MCF 10A (cell line): ENCODE measurements around the gene GLI2. TPM values are rescaled to one million over a fixed set of nuclear protein-coding genes. Genes with fewer than 3 reads are reported as not detected.
A peak's percentile ranks its signal among the peaks of the same experiment; 100 is the strongest.

ENCODE experiments used
- BruUV-seq: library from RNA; stranded (reverse); fragments of 400-500 nt; replicated peaks from 2 replicates; lab custom pipeline; 2021; lab: Mats Ljungman, UMichigan
- CTCF ChIA-PET: fragments of 300-600 bp; sonication (Branson Sonifier 250); formaldehyde crosslinking; extraction: SDS; loops from one replicate; lab custom pipeline; 2021; ENCODE audit warnings: antibody characterized with exemption, inconsistent platforms; lab: Yijun Ruan, JAX
- POLR2A ChIA-PET: fragments of 300-600, 350-650 bp; sonication (Branson Sonifier 250); formaldehyde crosslinking; extraction: SDS; loops from one replicate; lab custom pipeline; 2020; ENCODE audit warnings: antibody characterized with exemption, inconsistent platforms; lab: Yijun Ruan, JAX
- DNase-seq: peaks from one replicate; pipeline ENCODE4 v3.0.0-alpha.2; 2018; ENCODE audit not compliant: unreplicated experiment
- H3K27ac Mint-ChIP-seq: one replicate; pipeline ENCODE4 v1.8.0; 2022; ENCODE audit warnings: mild to moderate bottlenecking, low read depth, mixed read lengths; ENCODE audit not compliant: unreplicated experiment
- H3K27me3 Mint-ChIP-seq: one replicate; pipeline ENCODE4 v1.8.0; 2022; ENCODE audit warnings: mixed read lengths; ENCODE audit not compliant: insufficient read depth, unreplicated experiment
- H3K36me3 Mint-ChIP-seq: one replicate; pipeline ENCODE4 v1.8.0; 2022; ENCODE audit warnings: mild to moderate bottlenecking, moderate library complexity, mixed read lengths; ENCODE audit not compliant: insufficient read depth, unreplicated experiment
- H3K4me1 Mint-ChIP-seq: one replicate; pipeline ENCODE4 v1.8.0; 2022; ENCODE audit warnings: mixed read lengths; ENCODE audit not compliant: insufficient read depth, unreplicated experiment
- H3K4me3 Mint-ChIP-seq: one replicate; pipeline ENCODE4 v1.8.0; 2022; ENCODE audit warnings: mild to moderate bottlenecking, moderate library complexity, mixed read lengths; ENCODE audit not compliant: unreplicated experiment
- H3K9me3 Mint-ChIP-seq: one replicate; pipeline ENCODE4 v1.8.0; 2022; ENCODE audit warnings: mixed read lengths; ENCODE audit not compliant: unreplicated experiment
- intact Hi-C: fragments of 100-400 bp; cut with micrococcal nuclease; formaldehyde crosslinking; loops from 2 replicates; pipeline ENCODE4 v1.14.1; 2022
- total RNA-seq: library from RNA; stranded (reverse); gene quantifications from 2 replicates; pipeline ENCODE4 v1.2.3, GENCODE V29; 2022
- TF ChIP-seq, protein P1 (sequence below): fragments of 200-600 bp; IDR thresholded peaks from one replicate; pipeline ENCODE4 v1.8.0; 2022; ENCODE audit warnings: antibody characterized with exemption, mild to moderate bottlenecking; ENCODE audit not compliant: unreplicated experiment

GLI2 gene
- total RNA-seq, 1 experiment from 2014 or later: 0.61 TPM

DNA sequence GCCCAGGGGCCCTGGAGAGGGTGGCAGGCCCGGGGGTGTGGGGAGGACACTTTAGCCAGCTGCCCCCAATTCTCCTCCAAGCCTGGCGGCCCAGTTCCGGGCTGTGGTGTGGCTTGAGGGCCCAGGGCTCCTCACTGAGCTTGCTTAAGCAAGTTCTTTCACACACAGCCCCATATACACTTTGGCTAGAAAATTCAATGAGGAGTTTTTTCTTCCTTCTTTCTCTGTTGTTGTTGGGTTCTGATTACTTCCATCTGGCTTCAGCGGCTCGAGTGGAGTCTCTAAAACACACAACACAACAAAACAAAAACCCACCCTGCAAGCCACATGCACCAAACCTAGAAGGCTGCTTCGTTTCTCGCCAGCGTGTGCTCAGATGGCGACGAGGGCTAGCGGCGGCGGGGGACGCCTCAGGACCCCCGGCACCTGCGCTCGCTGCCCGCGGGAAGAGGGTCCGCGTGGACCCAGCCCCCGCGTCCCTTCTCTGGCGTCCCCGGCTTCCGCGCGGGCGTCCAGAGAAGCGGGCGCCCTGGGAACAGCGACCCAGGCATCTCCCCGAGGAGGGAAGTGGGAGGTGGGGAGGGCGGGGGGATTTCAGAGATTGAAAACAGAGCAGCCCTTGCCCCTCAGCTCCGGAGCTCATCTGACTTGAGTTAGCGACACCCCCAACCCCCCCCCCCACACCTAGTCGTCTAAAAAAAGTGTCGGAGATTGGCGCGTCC lies 577 bp upstream of the GLI2 start:
- DNase-seq: no peak
- no peaks in the 10 kb centered on the region for H3K9me3 Mint-ChIP-seq
- no TSS peak for BruUV-seq
- H3K36me3 Mint-ChIP-seq: no peaks in the 10 kb centered on the region
- peaks cover 34% of the 10 kb centered on the region for H3K27me3 Mint-ChIP-seq
- intact Hi-C loops: loop anchor here (2.0 to 10.0 kb wide), 4 partner anchors 40 to 336 kb away; no protein-coding TSS in a partner anchor
- H3K4me3 Mint-ChIP-seq: no peak overlapping the region
- ChIA-PET POLR2A (no interaction called here), CTCF (interaction anchor here (0.5 to 4.3 kb wide), 9 partner anchors 13 to 363 kb away, joined by 3 to 40 read pairs (median 4); no protein-coding TSS in a partner anchor)
- TF ChIP-seq, protein P1, sequence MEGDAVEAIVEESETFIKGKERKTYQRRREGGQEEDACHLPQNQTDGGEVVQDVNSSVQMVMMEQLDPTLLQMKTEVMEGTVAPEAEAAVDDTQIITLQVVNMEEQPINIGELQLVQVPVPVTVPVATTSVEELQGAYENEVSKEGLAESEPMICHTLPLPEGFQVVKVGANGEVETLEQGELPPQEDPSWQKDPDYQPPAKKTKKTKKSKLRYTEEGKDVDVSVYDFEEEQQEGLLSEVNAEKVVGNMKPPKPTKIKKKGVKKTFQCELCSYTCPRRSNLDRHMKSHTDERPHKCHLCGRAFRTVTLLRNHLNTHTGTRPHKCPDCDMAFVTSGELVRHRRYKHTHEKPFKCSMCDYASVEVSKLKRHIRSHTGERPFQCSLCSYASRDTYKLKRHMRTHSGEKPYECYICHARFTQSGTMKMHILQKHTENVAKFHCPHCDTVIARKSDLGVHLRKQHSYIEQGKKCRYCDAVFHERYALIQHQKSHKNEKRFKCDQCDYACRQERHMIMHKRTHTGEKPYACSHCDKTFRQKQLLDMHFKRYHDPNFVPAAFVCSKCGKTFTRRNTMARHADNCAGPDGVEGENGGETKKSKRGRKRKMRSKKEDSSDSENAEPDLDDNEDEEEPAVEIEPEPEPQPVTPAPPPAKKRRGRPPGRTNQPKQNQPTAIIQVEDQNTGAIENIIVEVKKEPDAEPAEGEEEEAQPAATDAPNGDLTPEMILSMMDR: no peak
- H3K27ac Mint-ChIP-seq: no peak overlapping the region
- peaks cover under 1% of the 10 kb centered on the region for H3K4me1 Mint-ChIP-seq

DNA sequence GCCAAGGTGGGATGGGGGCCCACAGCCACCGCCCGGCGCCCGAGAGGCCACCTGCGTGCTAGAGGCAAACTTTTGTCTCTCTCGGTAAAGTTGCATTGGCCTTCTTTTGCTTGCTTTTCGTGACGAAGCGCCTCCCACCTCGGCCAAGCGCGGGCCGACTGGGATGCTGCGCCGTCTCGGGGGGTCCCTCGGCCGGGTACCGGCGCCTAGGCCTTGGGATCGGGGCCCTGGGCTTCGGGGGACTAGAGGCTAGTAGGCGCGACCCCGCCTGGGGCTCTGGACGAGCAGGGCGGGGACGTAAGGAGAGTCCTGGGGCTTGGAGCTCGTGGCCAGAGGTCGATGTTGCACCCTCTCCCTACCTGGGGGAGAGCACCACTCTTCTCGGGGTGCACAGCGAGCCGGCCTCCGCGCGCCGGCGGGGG lies 545 bp downstream of the GLI2 start:
- intact Hi-C loops: loop anchor here (5.0 to 10.0 kb wide), 2 partner anchors 59 to 211 kb away; no protein-coding TSS in a partner anchor
- POLR2A ChIA-PET: interaction anchor here (0.6 kb wide), 1 partner anchor 24 kb away, joined by 3 read pairs; no protein-coding TSS in a partner anchor

DNA sequence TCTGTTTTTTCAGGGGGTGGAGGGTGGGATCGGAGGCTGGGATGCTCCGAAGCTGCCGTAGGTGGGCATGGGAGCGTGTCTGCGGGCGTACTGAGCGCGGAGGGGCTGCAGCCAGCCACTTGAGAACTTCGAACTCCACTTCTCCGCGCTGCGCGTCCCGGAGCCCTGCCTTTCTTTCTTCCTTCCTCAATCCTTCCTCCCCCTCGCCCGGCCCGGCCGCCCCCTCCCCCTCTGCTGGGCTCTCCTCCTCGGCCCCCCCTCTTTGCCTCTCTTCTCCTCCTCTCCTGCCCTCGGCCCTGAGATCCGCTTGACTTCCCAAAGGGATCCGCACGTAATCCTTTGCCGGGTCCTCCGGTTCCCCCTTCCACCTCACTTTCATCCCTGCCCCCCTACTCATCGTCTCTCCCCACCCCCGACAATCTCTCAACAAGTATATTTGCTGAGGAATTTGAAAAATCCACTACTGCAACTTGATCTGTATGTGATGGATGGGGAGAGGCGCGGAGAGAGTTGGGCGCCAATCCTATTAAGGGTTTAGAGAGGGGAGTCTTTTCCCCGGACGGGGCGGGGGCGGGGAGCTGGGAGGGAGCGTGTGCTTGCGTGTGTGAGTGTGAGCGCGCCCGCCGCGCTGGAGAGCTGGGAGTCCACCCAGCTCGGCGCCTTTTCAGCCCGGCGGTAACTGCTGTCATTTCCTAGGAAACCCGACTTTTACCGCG lies 1.1 kb downstream of the GLI2 start:
- peaks cover 51% of the 10 kb centered on the region for H3K27me3 Mint-ChIP-seq
- H3K36me3 Mint-ChIP-seq: no peaks in the 10 kb centered on the region
- no peaks in the 10 kb centered on the region for H3K4me1 Mint-ChIP-seq
- TF ChIP-seq, protein P1: no peak
- H3K9me3 Mint-ChIP-seq: no peaks in the 10 kb centered on the region
- H3K4me3 Mint-ChIP-seq: peak overlapping the region; percentile 79
- ChIA-PET CTCF (interaction anchor here (0.6 to 4.3 kb wide), 4 partner anchors 314 to 347 kb away, joined by 3 to 40 read pairs (median 4); no protein-coding TSS in a partner anchor), POLR2A (no interaction called here)
- no TSS peak for BruUV-seq
- H3K27ac Mint-ChIP-seq: no peak overlapping the region
- intact Hi-C loops: loop anchor here (5.0 to 10.0 kb wide), 2 partner anchors 58 to 211 kb away; no protein-coding TSS in a partner anchor
- DNase-seq: peak; percentile 18

More for the DNA sequence above, 545 bp downstream of the GLI2 start:
- CTCF ChIA-PET: interaction anchor here (0.6 to 4.3 kb wide), 8 partner anchors 11 to 348 kb away, joined by 3 to 40 read pairs (median 4); no protein-coding TSS in a partner anchor
- TF ChIP-seq, protein P1: no peak
- Mint-ChIP-seq H3K4me1 (no peaks in the 10 kb centered on the region), H3K27ac (no peak overlapping the region), H3K27me3 (peaks cover 45% of the 10 kb centered on the region), H3K4me3 (peak overlapping the region; percentile 79), H3K36me3 (no peaks in the 10 kb centered on the region), H3K9me3 (no peaks in the 10 kb centered on the region)
- no TSS peak for BruUV-seq
- peak; percentile 23 for DNase-seq
